HG03575 (cell line): ENCODE measurements around the gene WDR73.
"Not testable (repeated sequence)": the region's sequence is repeated elsewhere in the genome, so short reads cannot be mapped to it uniquely, and the experiment has no call there.

Experiments used
- ATAC-seq: cut with Tn5 transposase; IDR thresholded peaks from one replicate; pipeline ENCODE4 v1.9.1; 2021; ENCODE audit not compliant: unreplicated experiment, insufficient number of reproducible peaks, low FRiP score; ENCODE audit errors: extremely low read depth

WDR73 gene

DNA sequence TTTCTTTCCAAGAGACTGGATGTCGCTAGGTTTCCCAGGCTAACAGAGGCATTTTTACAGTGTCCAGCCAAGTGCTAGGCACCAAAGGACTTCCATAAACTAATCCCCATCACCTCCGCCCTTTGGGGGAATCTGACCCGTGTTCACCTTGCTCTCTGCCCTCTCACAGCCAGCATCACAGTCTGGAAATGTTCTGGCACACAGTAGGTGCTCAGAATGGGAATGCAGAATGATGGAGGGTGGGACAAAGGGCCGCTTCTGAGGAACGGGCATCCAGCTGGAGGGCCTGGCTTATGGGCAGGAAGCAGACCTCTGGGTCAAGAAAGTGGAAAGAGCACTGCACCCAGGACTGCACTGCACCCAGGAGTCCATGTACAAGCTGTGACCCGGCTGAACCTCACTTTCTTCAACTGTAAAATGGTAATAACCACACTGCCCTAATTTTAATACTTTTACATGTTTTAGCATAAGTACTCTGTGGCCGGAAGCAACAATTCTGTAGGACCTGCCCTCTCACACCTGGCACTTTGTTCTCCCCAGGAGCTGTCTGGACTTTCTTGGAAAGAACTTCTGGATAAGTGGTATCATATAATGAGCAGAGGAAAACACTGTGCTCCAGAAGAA, 4.8 kb upstream of the WDR73 start:
- no peak for ATAC-seq

GRCh38 chr15:84658080-84658787, 4.2 kb upstream of the WDR73 start, which contains the start of gene NMB:
NMB (minus strand) TSS chr15:84658199; CDS start chr15:84658152, 47 bp downstream.
- no peak for ATAC-seq

DNA sequence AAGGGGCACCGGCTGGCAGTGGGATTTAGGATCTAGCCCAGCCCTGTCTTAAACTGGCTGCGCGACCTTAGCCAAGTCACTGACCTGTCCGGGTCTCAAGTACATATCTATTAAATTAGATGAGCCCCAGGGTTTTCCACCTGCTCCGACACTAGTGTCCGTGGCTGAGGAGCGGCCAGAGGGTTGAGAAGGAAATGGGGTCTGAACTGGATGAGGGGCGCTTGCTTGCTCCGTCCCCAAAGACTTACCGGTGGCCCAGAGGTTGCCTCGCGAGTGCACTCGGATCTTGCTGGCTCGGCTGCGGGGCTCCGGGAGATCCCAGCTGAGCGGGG, 3.6 kb upstream of the WDR73 start:
- ATAC-seq = no peak

DNA sequence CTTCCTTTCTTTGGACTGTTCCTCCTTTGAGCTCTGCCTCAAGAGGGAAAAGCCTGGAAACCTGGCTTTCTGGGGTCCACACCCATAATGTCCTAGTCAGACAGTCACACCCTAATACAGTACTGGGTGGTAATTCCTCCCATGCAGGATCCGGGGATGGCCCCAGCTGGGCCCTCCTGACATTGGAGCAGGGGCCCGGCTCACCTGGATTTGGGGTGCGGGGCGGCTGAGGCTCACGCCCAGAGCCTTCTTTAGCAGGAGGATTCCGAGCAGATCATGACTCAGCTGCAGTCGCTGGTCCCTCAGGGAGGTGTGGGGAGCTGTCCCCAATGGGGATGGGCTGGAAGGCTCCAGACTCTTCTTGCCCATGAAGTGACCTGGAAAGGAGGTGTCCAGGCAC, 2.9 kb upstream of the WDR73 start:
- ATAC-seq = no peak

DNA sequence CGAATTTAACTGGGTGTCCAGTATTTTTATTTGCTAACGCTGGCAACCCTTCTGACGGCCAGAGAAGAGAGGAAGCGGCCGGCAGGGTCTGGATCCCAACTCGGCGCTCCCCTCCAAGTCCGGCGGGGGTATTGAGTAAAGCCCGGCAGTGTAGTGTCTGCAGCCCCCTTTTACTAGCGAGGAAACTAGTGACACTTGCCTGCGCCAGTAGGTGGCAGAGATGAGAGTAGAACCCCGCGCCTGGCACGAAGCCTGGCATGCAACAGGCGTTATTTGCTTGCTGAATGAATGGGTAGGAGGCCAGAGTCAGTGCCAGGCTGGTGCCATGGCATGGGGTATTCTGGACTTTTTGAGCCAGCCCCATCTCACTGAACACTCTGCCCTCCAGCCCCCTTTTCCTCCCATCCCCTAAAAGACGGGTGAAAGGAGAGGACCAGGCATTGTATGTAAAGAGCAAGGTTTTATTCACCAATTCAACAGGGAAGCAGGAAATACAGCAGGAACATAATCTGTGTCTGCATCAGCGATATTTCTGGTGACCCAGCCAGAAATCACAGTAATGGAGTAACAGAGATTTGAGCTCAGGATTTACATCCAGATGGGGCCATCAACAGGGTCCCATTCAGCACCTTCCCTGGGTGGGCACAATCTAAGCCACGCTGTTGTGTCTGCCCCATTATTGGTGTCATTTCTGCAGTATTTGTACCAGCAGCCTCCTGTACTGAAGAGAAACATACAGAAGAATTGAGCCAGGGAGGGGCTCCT, 788 bp upstream of the WDR73 start:
- no peak for ATAC-seq

GRCh38 chr15:84653584-84653909, 536 bp downstream of the WDR73 start:
- no peak for ATAC-seq

- ATAC-seq = no peak
Observed at GRCh38 chr15:84649706-84650105, 4.4 kb downstream of the WDR73 start.

DNA sequence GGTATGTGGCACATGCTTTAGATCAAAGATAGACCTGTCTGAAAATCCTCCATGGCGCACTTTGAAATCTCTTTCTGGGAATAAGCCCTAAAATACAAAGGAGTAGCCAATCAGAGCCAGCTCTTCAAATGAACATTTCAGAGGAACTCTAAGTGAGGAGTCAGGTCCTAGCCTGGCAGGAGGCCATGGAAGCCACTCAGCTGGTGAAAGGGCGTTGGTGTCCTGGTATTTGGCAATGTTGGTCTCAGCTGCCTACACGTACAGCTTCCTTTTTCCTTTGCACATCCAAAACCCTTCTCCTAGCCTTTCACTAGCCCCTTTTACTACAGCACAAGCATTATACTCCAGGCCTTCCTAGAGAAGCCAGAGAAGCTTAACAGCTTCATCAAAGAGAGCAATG, 5.5 kb downstream of the WDR73 start:
- ATAC-seq = no peak

GRCh38 chr15:84647726-84648125, 6.4 kb downstream of the WDR73 start:
- ATAC-seq = no peak

DNA sequence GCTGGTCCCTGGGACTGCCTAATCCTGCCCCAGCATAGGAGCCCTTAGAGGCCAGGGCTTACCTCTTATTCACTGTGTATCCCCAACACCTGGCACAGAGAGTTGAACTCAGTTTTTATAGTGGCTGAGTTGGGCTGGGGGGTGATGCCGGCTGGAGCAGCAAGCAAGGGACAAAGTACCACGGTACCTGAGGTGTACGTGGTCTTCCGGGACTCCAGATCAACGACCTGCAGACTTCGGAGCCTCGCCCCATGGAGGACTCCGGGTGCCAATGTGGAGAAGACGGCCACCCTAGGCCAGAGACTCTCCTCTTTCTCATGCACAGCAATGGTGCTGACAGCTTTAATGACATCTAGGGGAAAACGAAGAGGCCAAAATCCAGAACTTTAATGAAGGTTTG, 8.1 kb downstream of the WDR73 start:
- no peak for ATAC-seq

- no peak for ATAC-seq
Observed at GRCh38 chr15:84645496-84645895, 8.6 kb downstream of the WDR73 start.

DNA sequence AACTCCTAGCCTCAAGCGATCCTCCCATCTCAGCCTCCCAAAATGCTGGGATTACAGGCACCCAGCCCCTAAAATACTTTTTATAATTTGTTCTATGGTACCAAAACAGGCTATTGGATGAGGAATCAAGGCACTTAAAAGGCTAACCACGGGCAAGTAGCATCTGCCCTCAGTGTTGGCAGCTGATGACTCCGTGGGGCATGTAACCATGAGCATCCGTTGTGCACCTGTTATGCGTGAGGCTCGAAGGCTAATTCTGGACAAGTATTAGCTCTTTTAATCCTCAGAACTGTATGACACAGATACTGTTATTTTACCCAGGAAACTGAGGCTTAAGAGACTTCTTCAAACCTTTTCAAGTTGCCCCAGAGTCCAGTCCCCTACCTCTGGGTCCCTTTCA, 10.2 kb downstream of the WDR73 start:
- ATAC-seq = no peak

GRCh38 chr15:84642640-84643039, 11.4 kb downstream of the WDR73 start:
- ATAC-seq = not testable (repeated sequence)

DNA sequence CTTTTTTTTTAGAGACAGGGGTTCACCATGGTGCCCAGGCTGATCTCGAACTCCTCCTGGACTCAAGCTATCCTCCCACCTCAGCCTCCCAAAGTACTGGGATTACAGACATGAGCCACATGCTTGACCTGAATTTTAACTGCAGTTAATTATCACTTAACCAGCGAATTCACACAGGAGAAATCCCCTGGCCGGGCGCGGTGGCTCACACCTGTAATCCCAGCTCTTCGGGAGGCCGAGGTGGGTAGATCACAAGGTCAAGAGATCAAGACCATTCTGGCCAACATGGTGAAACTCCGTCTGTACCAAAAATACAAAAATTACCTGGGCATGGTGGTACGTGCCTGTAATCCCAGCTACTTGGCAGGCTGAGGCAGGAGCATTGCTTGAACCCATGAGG, 12.2 kb downstream of the WDR73 start:
- not testable (repeated sequence) for ATAC-seq

DNA sequence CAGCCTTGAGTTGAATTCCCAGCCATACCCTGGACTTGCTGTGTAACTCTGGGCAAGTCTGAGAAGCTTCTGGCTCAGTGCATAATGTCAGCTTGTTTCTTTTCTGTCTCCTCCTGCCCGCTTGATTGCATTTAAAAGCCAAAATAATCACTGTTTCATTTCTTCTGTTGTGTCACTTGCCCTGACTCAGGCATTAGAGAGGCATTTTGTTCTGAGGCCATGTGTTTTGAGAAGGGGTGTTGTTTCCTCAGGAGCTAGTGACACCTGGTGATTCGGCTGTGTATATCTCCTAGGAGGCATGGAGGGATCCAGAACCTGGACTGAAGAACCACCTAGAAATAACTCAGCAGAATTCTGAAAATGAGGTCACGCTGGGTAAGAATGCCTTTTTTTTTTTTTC, 16.0 kb downstream of the WDR73 start:
- no peak for ATAC-seq

DNA sequence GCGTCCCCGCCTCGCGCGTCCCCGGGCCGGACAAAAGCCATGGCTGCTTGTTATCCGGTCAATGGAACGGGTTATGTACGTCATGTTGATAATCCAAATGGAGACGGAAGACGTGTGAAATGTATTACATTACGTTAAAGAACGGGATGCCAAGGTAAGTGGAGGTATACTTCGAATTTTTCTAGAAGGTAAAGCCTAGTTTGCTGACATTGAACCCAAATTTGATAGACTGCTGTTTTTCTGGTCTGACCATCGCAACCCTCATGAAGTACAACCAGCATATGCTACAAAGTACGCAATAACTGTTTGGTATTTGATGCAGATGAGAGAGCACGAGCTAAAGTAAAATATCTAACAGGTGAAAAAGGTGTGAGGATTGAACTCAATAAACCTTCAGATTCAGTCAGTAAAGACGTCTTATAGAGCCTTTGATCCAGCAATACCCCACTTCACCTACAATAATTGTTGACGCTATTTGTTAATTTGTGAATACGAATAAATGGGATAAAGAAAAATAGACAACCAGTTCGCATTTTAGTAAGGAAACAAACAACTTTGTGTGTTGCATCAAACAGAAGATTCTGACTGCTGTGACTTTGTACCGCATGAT, 19.8 kb downstream of the WDR73 start:
- no peak for ATAC-seq

DNA sequence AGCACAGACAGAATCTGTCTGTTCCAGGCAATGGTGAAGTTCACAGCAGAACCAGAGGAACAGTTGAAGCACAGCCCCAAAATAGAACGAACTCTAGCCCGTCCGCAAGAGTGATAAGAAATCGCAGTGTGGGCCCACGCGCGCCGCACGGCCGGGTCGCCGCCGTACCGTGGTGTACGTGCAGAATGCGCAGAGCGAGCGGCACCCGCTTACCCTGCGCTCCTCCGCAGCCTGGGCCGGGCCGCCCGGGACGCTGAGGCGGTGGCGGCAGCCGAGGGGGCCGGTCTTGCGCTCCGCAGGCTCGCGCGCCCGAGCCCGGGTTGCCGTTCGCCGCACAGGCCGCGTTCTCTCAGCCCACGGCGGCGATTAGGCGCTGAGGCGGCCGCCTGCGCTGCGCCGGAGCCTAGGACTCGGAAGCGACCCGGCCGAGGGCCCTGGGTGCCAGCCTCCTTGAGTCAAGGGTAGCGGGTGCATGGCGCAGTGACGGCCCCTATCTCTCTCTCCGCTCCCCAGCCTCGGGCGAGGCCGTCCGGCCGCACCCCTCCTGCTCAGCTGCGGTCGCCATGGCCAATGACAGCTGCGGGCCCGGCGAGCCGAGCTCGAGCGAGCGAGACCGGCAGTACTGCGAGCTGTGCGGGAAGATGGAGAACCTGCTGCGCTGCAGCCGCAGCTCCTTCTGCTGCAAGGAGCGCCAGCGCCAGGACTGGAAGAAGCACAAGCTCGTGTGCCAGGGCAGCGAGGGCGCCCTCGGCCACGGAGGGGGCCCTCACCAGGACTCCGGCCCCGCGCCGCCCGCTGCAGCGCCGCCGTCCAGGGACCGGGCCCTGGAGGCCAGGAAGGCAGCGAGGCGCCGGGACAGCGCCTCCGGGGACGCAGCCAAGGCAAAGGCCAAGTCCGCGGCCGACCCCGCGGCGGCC, 20.5 kb downstream of the WDR73 start:
- no peak for ATAC-seq

GRCh38 chr15:84631706-84632272, 22.3 kb downstream of the WDR73 start:
- ATAC-seq = no peak

GRCh38 chr15:84629033-84629432, 25.1 kb downstream of the WDR73 start:
- ATAC-seq = no peak
